MV-4-11 (cell line): Measurements from ENCODE around the gene LPO.

ENCODE experiments used
- DNase-seq: peaks from one replicate; lab custom pipeline; 2025; lab: John Stamatoyannopoulos, UW

LPO gene

GRCh38 chr17:58317421-58318064, 79.2 kb downstream of the LPO start:
- DNase-seq: no peak

GRCh38 chr17:58318065-58318481, 79.7 kb downstream of the LPO start:
- DNase-seq: no peak
